ENCODE results near the gene FZR1. TPM values are rescaled to one million over a fixed set of nuclear protein-coding genes. Genes with fewer than 3 reads are reported as not detected.

Gene FZR1
- total RNA-seq, 2 donors from 2014 or later = 56.7 to 65.1 TPM

DNA sequence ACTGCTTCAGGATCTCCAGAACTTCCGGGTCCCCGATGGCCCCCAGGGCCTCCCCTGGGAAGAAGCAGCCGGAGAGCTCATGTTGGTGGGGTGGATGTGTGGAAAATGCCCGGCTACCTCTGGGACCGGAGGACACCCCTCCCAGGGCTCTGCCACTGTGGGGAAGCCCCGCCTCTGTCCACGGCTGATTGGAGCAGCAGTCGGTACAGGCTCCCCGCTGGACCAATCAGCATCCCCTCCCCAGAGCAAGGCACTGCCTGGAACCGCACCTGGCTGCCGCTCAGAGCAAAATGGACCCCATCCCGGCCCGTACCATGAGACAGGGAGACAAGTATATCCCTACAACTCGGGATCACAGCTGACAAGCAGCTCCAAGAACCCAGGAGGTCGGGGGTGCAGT is 12.1 kb upstream of the FZR1 start:
- no peak overlapping the region for H3K27ac ChIP-seq (ENCODE audit: low read depth, low read length)
- no peak overlapping the region for H3K27ac Mint-ChIP-seq
- no peak for TF ChIP-seq CTCF (conservative IDR thresholded peaks at IDR 0.05)
- no peaks in the 10 kb centered on the region for H3K4me1 Mint-ChIP-seq
- H3K36me3 Mint-ChIP-seq (ENCODE audit: low read depth) = peaks cover 48% of the 10 kb centered on the region
- H3K9ac ChIP-seq (ENCODE audit: extremely low read depth, low read length, poor library complexity, severe bottlenecking) = no peak overlapping the region
- no peaks in the 10 kb centered on the region for H3K27me3 ChIP-seq (ENCODE audit: control insufficient read depth, insufficient read depth, low read length, poor library complexity, severe bottlenecking)
- no peaks in the 10 kb centered on the region for H3K27me3 Mint-ChIP-seq (ENCODE audit: insufficient read depth)
- peaks cover 23% of the 10 kb centered on the region for H3K36me3 ChIP-seq (ENCODE audit: control insufficient read depth, insufficient read depth, low read length)
- WGBS, 2 experiments (ENCODE audit: insufficient coverage in 1 of 2, insufficient read length in 1 of 2) = 84 to 98% methylated on average over 9 to 15 of the region's 15 CpGs
- H3K4me3 Mint-ChIP-seq = no peak overlapping the region
- no peaks in the 10 kb centered on the region for H3K9me3 Mint-ChIP-seq
- no peak overlapping the region for H3K4me3 ChIP-seq (ENCODE audit: low read length)
- H3K4me1 ChIP-seq (ENCODE audit: control insufficient read depth, insufficient read depth, low read length) = no peaks in the 10 kb centered on the region
- no peaks in the 10 kb centered on the region for H3K9me3 ChIP-seq (ENCODE audit: control insufficient read depth, low read length)
- DNase-seq = peak; percentile 94

DNA sequence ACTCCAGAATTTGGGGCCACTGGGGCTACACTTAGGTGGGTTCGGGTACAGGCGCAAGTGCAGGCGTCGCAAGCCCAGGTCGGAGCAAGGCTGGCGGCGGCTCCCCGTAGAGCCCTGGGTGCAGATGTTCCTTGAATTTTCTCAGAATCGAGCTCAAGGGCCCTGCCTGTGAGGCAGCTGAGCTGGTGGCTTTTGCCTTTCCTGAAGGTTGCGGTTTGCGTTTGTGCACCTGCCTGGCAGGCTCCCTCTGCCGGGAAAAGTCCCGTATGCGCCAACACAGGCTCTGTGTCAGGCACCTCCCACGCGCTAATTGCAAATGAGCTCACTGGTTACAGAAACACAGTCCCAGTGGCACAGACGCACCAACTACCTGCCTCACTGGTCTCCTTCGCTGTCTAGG is 11.6 kb upstream of the FZR1 start:
- no peak overlapping the region for H3K4me3 ChIP-seq (ENCODE audit: low read length)
- no peaks in the 10 kb centered on the region for H3K9me3 ChIP-seq (ENCODE audit: control insufficient read depth, low read length)
- H3K27me3 ChIP-seq (ENCODE audit: control insufficient read depth, insufficient read depth, low read length, poor library complexity, severe bottlenecking) = no peaks in the 10 kb centered on the region
- peaks cover 23% of the 10 kb centered on the region for H3K36me3 ChIP-seq (ENCODE audit: control insufficient read depth, insufficient read depth, low read length)
- H3K4me1 Mint-ChIP-seq = no peaks in the 10 kb centered on the region
- no peak overlapping the region for H3K27ac ChIP-seq (ENCODE audit: low read depth, low read length)
- H3K9me3 Mint-ChIP-seq = no peaks in the 10 kb centered on the region
- no peak overlapping the region for H3K4me3 Mint-ChIP-seq
- TF ChIP-seq CTCF (conservative IDR thresholded peaks at IDR 0.05) = no peak
- WGBS, 2 experiments (ENCODE audit: insufficient coverage in 1 of 2, insufficient read length in 1 of 2) = 94 to 96% methylated on average over 17 to 18 of the region's 18 CpGs
- no peak overlapping the region for H3K9ac ChIP-seq (ENCODE audit: extremely low read depth, low read length, poor library complexity, severe bottlenecking)
- H3K36me3 Mint-ChIP-seq (ENCODE audit: low read depth) = peaks cover 48% of the 10 kb centered on the region
- H3K4me1 ChIP-seq (ENCODE audit: control insufficient read depth, insufficient read depth, low read length) = no peaks in the 10 kb centered on the region
- no peaks in the 10 kb centered on the region for H3K27me3 Mint-ChIP-seq (ENCODE audit: insufficient read depth)
- no peak for DNase-seq
- H3K27ac Mint-ChIP-seq = peak overlapping the region; percentile 58

GRCh38 chr19:3496392-3497273 is 9.5 kb upstream of the FZR1 start:
- Histone ChIP-seq H3K36me3 (ENCODE audit: control insufficient read depth, insufficient read depth, low read length) (peaks cover 23% of the 10 kb centered on the region), H3K27ac (ENCODE audit: low read depth, low read length) (no peak overlapping the region), H3K9ac (ENCODE audit: extremely low read depth, low read length, poor library complexity, severe bottlenecking) (no peak overlapping the region), H3K4me3 (ENCODE audit: low read length) (no peak overlapping the region), H3K9me3 (ENCODE audit: control insufficient read depth, low read length) (no peaks in the 10 kb centered on the region), H3K27me3 (ENCODE audit: control insufficient read depth, insufficient read depth, low read length, poor library complexity, severe bottlenecking) (no peaks in the 10 kb centered on the region), H3K4me1 (ENCODE audit: control insufficient read depth, insufficient read depth, low read length) (no peaks in the 10 kb centered on the region)
- Mint-ChIP-seq H3K27ac (no peak overlapping the region), H3K4me1 (no peaks in the 10 kb centered on the region), H3K36me3 (ENCODE audit: low read depth) (peaks cover 43% of the 10 kb centered on the region), H3K27me3 (ENCODE audit: insufficient read depth) (no peaks in the 10 kb centered on the region), H3K4me3 (no peak overlapping the region), H3K9me3 (no peaks in the 10 kb centered on the region)
- DNase-seq = no peak
- no peak for TF ChIP-seq CTCF (conservative IDR thresholded peaks at IDR 0.05)
- 94 to 96% methylated on average over 29 to 32 of the region's 32 CpGs for WGBS, 2 experiments (ENCODE audit: insufficient coverage in 1 of 2, insufficient read length in 1 of 2)
